ENCODE results near the gene NDUFS8.

Gene NDUFS8

GRCh38 chr11:68016904-68017817 is 13.3 kb upstream of the NDUFS8 start:
- no peak for DNase-seq

- no peak for DNase-seq
These were observed 12.3 kb upstream of the NDUFS8 start for GRCh38 chr11:68017980-68018729.

GRCh38 chr11:68018730-68019190 is 11.7 kb upstream of the NDUFS8 start:
- no peak for DNase-seq

- DNase-seq: no peak
These were observed 11.0 kb upstream of the NDUFS8 start for GRCh38 chr11:68019486-68019885.

- DNase-seq: no peak
These were observed 9.9 kb upstream of the NDUFS8 start for GRCh38 chr11:68020575-68020974.

- DNase-seq: no peak
These were observed 9.2 kb upstream of the NDUFS8 start for GRCh38 chr11:68021167-68021787.

GRCh38 chr11:68022531-68022930 is 8.0 kb upstream of the NDUFS8 start:
- DNase-seq: no peak

GRCh38 chr11:68024508-68024907 is 6.0 kb upstream of the NDUFS8 start:
- DNase-seq: no peak

- DNase-seq: no peak
These were observed 5.4 kb upstream of the NDUFS8 start for GRCh38 chr11:68025047-68025446.

GRCh38 chr11:68026391-68027105 is 3.9 kb upstream of the NDUFS8 start:
- DNase-seq: no peak

GRCh38 chr11:68027667-68028066 is 2.8 kb upstream of the NDUFS8 start:
- no peak for DNase-seq

GRCh38 chr11:68028802-68029545 is 1.5 kb upstream of the NDUFS8 start:
- no peak for DNase-seq

- DNase-seq: peak in 1 of 5 donors; percentile 18
These were observed 623 bp downstream of the NDUFS8 start for GRCh38 chr11:68031144-68031464.

GRCh38 chr11:68032003-68032402 is 1.5 kb downstream of the NDUFS8 start:
- no peak for DNase-seq

- no peak for DNase-seq
These were observed 2.7 kb downstream of the NDUFS8 start for GRCh38 chr11:68032997-68033707.

GRCh38 chr11:68033708-68034045 is 3.2 kb downstream of the NDUFS8 start:
- no peak for DNase-seq

- no peak for DNase-seq
These were observed 4.9 kb downstream of the NDUFS8 start for GRCh38 chr11:68035266-68035876.

- DNase-seq: no peak
These were observed 5.7 kb downstream of the NDUFS8 start for GRCh38 chr11:68036141-68036716.

- DNase-seq: peak in 1 of 5 donors; percentile 58
These were observed 6.3 kb downstream of the NDUFS8 start for GRCh38 chr11:68036717-68037239.
